GM19438 (cell line): ENCODE data around the gene OBSCN.
A peak's percentile ranks its signal among the peaks of the same experiment; 100 is the strongest.
"Not testable (repeated sequence)": the region's sequence is repeated elsewhere in the genome, so short reads cannot be mapped to it uniquely, and the experiment has no call there.

Experiments
- ATAC-seq: cut with Tn5 transposase; IDR thresholded peaks from one replicate; pipeline ENCODE4 v1.9.1; 2021; ENCODE audit warnings: low read depth; ENCODE audit not compliant: unreplicated experiment

OBSCN gene

DNA sequence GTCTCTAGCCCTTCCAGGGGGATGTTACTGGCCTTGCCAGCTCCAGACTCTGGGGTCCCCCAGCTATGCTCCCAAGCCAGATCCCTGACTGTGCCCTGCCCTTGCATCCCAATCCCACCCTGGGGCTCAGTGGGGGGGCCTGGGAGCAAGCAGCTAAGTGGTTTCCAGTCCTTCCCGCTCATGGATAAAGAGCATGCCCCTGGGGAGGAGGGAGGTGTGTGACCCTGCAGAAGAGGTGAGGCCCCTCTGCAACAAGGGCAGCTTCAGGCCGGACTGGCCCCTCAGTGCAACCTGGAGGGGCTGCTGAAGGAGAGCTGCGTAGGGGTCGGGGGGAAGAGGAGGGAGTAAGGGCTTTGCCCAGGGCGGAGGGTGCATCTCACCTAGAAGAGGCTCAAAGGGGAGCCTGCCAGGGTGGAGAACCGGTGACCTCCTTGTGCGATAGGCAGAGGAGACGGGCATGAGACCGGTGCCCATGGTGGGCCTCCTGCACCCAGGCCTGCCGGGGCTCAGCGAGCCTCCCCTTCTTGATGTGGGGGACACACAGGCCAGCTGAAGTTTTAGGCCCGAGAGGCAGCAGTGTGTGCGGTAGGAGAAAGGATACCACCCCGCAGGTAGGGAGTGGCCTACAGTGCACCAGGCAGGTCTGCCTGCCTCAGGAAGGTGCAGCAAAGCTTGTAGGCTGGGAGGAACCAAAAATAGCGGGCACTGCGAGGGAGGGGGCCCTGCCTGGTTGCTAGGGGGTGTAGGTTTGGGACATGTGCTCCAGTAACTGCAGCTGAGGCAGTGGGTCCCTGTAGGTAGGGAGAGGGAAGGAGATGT is 3.1 kb downstream of the OBSCN start:
- ATAC-seq: no peak

DNA sequence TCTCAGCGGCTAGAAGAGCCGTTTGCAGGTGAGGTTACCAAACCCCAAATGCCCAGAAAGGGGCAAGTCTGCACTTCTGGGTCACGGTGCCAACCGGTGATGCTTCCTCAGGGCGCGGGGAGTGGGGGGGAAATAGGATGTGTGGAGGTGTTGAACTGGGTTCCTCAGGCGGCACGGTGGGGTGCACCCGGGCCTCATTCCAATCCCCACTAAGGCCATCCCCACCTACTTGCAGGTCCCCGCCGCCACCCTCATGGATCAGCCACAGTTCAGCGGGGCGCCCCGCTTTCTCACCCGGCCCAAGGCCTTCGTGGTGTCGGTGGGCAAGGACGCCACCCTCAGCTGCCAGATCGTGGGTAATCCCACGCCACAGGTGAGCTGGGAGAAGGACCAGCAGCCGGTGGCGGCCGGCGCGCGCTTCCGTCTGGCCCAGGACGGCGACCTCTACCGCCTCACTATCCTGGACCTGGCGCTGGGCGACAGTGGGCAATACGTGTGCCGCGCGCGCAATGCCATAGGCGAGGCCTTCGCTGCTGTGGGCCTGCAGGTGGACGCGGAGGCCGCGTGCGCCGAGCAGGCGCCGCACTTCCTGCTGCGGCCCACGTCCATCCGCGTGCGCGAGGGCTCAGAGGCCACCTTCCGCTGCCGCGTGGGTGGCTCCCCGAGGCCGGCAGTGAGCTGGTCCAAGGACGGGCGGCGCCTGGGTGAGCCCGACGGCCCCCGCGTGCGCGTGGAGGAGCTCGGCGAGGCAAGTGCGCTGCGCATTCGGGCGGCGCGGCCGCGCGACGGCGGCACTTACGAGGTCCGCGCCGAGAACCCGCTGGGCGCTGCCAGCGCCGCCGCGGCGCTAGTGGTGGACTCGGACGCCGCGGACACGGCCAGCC is 3.9 kb downstream of the OBSCN start:
- no peak for ATAC-seq

DNA sequence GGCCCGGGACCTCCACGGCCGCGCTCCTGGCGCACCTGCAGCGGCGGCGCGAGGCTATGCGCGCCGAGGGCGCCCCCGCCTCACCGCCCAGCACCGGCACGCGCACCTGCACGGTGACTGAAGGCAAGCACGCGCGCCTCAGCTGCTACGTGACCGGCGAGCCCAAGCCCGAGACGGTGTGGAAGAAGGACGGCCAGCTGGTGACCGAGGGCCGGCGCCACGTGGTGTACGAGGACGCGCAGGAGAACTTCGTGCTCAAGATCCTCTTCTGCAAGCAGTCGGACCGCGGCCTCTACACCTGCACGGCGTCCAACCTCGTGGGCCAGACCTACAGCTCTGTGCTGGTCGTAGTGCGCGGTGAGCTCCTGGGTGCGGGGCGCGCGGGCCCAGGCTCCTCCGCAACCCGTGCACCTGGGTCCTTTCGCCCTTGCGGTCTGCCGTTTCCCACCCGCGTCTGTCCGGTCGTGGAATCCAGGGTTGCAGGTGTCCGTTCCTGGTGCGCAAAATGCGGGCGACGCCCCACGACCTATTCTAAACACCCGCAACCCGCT is 4.6 kb downstream of the OBSCN start:
- no peak for ATAC-seq

DNA sequence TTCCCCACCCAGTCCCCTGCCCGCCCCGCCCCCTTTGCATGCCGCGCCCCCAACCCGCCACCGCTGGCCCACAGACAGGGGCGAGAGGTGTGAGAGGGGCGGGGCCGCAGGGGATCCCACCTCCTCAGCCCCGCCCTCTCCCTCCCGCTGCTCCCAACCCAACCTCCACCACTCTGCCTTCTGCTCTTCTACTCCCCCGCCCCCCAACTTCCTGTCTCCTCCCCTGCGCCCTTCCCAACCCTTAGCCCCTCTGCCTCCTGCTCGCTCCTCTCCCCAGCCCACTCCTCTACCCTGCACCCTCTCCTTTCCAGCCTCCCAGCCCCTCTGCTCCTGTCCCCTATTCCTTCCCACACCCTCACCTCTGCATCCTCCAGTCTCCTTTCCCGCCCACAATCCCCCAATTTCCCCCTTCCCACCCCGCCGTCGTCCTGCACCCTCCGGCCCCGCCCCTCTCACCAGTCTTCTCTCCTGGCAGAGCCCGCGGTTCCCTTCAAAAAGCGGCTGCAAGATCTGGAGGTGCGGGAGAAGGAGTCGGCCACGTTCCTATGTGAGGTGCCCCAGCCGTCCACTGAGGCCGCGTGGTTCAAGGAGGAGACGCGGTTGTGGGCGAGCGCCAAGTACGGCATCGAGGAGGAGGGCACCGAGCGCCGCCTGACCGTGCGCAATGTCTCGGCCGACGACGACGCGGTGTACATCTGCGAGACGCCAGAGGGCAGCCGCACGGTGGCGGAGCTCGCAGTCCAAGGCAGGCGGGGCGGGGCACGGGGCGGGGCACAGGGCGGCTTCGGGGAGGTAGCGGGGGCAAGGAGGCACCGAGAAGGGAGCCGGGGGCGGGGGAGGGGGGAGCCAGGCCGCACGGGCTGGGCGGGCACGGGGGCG is 5.4 kb downstream of the OBSCN start:
- ATAC-seq: peak; percentile 94

DNA sequence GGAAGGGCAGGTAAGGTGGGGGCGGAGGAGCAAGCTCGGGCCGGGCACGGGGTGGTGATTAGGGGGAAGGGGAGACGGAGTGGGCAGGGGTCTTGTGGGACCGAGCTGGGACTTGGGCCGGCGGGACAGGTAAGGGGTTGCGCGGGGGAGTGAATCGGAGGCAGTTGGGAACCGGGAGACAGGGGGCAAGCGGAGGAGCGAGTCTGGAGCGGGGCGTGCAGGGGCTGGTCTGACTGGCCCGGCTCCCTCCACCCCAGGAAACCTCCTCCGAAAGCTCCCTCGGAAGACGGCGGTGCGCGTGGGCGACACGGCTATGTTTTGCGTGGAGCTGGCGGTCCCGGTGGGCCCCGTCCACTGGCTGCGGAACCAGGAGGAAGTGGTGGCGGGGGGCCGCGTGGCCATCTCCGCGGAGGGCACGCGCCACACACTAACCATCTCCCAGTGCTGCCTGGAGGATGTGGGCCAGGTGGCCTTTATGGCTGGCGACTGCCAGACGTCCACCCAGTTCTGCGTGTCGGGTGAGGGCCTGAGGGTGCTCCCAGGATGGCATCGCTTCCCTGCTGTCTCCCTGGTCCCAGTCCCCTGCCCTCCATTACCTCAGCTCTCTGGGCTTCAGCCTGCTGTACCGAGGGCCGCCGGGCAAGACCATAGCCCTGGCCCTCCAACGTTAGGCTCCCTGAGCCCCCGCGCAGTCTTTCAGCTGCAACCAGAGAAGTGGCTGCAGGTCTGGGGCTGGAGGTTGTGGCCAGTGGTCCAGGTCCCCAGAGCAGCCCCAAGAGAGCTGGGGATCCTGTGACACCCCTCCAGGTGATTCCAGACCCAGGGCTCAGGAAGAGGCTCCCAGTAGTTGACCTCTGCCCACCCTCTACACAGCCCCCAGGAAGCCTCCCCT is 6.3 kb downstream of the OBSCN start:
- ATAC-seq: no peak

DNA sequence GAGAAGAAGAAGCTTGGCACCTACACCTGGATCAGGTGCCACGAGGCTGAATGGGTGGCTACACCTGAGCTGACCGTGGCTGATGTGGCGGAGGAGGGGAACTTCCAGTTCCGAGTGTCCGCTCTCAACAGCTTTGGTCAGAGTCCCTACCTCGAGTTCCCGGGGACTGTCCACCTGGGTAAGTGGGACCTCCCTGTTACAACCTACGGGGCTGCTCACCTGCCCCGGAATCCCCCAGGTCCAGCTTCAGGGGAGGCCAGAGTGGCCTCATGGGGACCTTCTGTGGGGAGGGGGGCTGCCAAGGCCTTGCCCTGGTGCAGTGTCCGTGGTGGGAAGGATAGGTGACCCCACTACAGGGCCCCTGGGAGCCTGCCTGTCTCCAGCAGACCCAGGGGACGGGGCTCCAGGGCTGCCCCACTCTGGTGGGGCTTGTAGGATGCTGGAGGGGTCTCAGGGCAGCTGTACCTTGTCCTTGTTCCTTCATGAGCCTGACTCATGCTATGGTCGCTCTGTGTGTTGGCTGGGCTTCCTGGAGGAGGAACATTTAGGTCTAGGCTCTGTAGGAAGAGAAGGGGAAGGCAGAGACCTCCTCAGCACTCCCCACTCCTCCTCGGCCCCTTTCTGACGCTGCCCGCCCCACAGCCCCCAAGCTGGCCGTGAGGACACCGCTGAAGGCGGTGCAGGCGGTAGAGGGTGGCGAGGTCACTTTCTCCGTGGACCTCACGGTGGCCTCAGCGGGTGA is 7.2 kb downstream of the OBSCN start:
- ATAC-seq: no peak

DNA sequence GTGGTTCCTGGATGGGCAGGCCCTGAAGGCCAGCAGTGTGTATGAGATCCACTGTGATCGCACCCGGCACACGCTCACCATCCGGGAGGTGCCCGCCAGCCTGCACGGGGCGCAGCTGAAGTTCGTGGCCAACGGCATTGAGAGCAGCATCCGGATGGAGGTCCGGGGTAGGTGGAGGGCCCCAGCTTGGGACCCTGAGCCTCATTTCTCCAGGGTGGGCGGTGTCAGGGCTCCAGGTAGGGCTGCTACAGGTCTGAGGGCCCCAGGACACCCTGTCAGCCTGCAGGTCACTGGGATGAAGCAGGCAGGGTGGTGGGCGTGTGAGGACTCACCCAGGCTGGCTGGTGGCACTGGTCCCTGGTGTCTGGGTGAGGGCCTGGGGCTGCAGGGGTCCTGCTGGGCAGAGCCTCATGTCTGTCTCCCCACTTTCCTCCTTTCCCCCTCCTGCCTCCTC is 7.8 kb downstream of the OBSCN start:
- ATAC-seq: no peak

DNA sequence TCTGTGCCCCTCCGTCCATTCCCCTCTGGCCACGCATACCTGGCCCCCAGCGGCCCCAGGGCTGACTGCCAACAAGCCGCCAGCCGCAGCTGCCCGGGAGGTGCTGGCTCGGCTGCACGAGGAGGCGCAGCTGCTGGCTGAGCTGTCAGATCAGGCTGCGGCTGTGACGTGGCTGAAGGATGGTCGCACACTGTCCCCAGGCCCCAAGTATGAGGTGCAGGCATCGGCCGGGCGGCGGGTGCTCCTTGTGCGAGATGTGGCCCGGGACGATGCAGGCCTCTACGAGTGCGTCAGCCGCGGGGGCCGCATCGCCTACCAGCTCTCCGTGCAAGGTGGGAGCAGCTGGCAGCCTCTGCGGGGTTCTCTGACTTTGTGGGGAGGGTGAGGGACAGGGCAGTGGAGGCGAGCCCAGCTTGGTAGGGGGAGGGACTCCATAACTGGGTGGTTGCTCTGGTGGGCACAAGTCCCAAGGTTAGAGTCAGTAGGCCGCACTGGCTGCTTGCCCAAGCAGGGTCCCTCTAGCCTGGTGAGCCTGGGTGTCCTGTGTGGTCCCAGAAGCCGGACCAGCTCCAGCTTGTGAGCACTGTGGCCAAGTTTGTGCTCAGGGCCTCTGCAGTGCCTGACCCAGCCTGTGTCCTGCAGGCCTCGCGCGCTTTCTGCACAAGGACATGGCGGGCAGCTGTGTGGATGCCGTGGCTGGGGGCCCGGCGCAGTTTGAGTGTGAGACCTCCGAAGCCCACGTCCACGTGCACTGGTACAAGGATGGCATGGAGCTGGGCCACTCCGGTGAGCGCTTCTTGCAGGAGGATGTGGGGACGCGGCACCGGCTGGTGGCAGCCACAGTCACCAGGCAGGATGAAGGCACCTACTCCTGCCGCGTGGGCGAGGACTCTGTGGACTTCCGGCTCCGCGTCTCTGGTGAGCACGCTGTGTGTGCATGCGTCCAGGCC is 8.8 kb downstream of the OBSCN start:
- no peak for ATAC-seq

DNA sequence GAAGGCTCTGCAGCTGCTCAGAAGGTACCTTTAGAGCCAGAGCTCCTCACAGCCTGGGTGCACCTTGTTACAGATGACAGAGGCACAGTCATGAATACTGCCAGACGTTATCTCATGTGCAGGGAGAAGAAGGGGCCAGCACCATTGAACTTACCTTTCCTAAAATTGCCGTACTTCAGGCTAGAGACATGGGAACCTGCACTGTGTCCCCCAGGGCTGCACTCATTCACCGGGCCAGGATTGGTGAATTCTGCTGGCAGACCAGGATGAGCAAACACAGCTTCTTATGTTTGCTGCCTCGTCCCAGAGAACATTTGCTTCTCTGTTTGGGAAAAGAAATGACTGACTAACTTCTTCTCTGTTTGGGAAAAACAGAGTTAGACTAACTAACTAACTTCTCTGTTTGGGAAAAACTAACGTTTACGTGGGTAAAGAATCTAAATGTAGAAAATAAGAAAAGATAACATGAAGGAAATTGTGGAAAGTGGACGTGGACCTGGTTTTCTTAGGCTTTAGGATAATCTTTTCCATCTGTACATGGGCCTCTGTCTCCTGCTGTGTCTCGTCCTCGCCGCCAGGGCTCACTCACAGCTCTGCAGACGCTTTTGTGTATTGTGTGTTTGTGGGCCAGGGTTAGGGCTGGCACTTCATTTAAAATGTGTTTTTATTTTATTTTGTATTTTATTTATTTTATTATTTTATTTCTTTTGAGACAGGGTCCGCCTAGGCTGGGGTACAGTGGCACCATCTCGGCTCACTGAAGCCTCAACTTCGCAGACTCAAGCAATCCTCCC is 9.9 kb downstream of the OBSCN start:
- no peak for ATAC-seq

DNA sequence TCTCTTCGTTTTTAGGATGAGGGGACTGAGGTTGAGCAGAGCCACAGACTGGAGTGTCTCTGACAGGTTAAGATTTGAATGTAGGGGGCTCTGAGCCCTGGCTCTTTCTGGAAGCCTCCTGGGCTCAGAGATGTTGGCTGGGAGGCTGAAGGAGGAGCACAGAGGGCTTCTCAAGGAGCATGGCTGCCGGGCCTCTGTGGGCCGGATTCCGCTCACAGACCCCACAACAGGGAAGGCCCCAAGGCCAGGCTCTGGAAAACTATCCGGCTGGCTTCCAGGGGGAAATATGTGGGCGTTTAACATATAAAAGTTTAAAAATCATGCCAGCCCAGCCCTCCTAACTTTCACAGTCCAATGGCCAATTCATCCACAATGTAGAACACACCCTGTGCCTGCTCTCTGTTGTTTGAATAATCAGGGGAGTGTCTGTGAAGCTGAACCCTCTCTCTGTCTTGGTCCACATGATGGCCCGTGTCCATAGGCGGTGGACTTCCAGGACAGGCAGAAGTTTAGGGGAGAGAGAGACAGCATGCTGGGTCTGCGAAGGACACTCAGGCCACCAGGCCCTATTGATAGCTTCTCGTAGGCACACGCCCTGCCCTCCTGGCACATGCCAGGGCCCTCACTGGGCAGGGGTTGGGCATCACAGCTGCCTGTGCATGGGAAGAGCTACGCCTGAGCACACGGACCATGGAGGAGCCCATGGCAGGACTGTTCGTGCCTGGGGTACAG is 10.8 kb downstream of the OBSCN start:
- ATAC-seq: no peak

DNA sequence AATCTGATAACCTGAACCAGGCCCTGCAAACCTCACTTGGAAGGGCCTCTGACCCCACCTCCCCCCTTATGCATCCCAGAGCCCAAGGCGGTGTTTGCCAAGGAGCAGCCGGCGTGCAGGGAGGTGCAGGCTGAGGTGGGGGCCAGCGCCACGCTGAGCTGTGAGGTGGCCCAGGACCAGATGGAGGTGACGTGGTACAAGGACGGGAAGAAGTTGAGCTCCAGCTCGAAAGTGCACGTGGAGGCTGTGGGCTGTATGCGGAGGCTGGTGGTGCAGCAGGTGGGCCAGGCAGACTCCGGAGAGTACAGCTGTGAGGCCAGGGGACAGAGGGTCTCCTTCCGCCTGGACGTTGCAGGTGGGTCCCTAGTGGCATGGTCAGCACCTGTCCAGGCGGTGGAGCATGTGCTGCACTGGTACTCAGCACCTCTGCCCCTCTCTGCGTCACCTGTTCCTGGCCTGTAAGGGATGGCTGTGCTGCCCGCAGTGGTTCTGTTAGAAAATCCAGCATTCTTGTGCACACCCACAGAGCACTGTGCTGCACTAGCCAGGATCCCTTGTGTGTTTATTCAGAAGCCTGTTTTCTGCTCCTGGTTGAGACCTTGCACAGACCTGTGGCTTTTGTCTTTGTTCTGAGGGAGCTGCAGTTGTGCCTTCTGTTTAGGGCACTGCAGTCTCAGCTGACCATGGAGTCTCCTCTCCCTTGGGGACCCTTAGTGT is 11.6 kb downstream of the OBSCN start:
- ATAC-seq: no peak

DNA sequence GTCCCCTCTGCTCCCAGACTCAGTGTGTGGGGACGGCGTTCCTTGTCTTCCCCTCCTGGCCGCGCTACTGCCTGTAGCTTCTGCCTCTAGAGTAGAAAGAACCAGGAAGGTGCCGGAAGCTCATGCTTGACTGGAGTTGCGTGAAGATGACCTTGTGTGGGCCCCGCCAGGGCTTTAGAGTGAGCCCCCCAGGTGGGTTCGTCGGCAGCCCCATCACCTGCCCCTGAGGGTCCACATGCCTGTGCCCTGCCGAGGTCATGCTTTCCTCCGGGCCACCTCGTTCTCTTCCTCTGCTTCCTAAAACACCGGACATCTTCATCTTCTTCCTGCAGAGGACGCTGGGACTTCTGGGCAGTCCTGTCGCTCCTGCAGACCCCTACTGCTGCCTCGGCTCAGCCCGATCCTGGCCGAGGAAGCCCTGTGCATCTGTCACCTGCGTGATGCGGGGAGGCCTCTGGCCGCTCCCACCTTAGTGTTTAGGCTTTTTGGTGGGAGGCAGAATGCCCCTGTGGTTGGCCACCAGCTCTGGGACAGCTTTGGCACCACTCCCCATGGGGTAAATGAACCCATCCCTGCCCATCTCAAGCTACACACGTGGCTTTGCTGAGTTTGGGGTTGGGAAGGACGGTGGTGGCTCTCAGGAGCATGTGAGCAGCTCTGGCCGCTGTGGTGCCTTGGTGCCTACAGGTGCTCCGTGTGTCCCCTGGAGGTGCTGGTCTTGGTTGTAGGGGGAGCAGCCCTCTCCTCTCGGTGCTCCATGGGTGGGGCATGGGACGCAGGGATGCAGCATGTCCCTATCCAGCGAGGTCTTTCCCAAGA is 12.3 kb downstream of the OBSCN start:
- no peak for ATAC-seq

DNA sequence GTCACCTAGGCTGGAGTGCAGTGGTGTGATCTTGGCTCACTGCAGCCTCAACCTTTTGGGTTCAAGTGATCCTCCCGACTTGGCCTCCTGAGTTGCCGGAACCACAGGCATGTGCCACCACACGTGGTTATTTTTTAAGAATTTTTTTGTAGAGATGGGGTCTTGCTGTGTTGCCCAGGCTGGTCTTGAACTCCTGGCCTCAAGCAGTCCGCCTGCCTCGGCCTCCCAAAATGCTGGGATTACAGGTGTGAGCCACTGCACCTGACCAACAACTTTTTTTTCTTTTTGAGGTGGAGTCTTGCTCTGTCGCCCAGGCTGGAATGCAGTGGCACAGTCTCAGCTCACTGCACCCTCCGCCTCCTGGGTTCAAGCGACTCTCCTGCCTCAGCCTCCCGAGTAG is 13.3 kb downstream of the OBSCN start:
- ATAC-seq: not testable (repeated sequence)

DNA sequence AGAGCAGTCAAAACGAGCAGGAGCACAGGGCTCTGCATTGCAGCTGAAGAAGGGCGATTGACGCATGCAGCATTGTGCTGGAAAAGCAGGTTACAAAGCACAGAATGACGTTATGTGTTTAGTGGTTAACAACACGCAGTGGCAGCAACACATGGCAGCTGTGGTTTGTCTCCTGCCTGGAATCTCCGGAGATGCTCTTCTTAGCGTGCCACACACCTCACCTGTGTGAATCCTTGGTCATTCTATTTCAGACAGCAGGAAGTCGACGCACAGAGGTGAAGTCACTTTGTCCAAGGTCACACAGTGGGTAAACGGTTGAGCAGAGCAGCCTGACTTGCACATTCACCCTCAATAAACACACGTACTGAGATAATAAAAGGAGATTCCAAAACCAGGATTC is 14.7 kb downstream of the OBSCN start:
- ATAC-seq: no peak
